Keratinocyte (primary cell): ENCODE measurements around the gene NCOA7.

Experiments used
- CTCF ChIP-seq, 3 experiments: IDR thresholded peaks in 1 of 3; conservative IDR thresholded peaks in 1 of 3; optimal IDR thresholded peaks in 1 of 3; 2 replicates in 2 of 3; 3 replicates in 1 of 3; pipeline versions ENCODE3 to v1.5.1; 2011; ENCODE audit warnings: low read length in 3 of 3, mild to moderate bottlenecking in 3 of 3, moderate library complexity in 2 of 3, control low read depth in 1 of 3, inconsistent platforms in 1 of 3; ENCODE audit not compliant: insufficient read depth in 2 of 3; ENCODE audit errors: extremely low read depth in 1 of 3
- EZH2 ChIP-seq: IDR thresholded peaks from one replicate; pipeline ENCODE4 v1.6.1; 2012; ENCODE audit warnings: inconsistent platforms, mild to moderate bottlenecking, low read length, moderate library complexity

- TF ChIP-seq CTCF (optimal IDR thresholded peaks at IDR 0.05 in 1 of 3, IDR thresholded peaks at IDR 0.05 in 1 of 3, conservative IDR thresholded peaks at IDR 0.05 in 1 of 3; ENCODE audit: extremely low read depth in 1 of 3, insufficient read depth in 2 of 3, low read length in 3 of 3) (no peak), EZH2 (no peak)
Observed at GRCh38 chr6:125816828-125817280, 26.1 kb downstream of the NCOA7 start.
